HG02678 (cell line): ENCODE data around the gene SPATA21.
"Not testable (repeated sequence)": the region's sequence is repeated elsewhere in the genome, so short reads cannot be mapped to it uniquely, and the experiment has no call there.

Experiments
- ATAC-seq: cut with Tn5 transposase; IDR thresholded peaks from one replicate; pipeline ENCODE4 v1.9.1; 2021; ENCODE audit warnings: mild to moderate bottlenecking, moderate library complexity; ENCODE audit not compliant: unreplicated experiment

The SPATA21 gene, protein sequence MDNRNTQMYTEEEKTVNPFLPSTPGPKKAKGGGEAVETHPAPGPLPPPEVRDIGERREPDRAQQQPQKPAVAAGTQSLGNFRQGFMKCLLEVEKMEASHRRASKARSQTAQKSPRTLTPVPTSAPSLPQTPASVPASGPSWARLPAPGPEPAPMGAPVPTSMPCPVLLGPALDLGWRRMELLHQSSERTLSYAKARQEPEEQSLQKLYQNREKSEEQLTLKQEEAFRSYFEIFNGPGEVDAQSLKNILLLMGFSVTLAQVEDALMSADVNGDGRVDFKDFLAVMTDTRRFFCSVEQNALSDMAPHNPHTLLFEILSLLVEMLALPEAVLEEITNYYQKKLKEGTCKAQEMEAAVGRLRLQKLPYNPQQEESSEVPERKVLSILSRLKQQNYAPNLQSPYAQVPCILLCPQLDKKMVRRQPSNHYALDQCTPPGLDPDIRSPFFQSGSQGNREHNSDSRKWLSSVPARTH

DNA sequence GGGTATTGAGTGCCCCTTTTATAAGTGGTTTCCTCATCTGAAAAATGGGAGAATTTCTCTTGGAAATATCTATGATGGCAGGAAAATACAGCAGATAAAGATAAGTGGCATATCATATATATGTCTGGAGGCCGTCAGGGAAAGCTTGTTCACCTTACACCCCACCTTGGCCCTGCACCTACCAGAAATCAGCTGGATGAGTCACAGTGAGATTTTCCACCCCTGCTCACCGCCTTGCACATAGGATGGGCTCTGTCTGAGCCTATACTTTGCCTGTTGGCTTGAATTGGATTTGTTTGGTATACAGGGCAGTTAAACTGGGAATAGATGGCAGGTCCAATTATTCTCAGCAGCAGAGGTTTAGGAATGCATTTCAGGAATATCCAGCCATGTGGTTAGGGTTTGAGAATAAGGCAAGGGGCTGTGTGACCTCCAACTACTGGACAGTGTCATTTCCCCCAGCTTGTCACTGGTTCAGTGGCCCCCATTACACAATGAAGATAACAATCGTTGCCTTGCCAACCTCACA, at the start of gene SPATA21:
Gene SPATA21, minus strand, starts transcription at position 479 of the 529 bp plus-strand sequence. CDS start 6,053 bp downstream, outside the sequence.
- ATAC-seq = no peak

DNA sequence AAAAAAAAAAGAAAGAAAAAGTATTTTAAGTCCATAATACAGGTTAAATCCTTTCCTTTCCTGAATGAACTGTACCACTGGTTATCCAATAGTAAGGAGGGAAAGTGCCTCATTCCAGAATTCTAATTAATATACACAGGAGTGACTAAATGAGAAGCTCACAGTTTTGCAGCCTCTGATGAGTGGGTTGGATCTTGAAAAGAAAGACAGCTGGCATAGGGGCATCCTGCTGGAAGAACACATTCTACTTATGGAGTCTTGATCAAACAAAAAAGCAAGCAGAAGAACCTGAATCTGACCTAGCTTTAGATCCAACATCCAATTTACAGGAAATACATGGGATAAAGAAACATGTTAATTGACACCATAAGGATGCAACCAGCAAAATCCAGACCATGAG, 49.8 kb upstream of the SPATA21 start:
- ATAC-seq = not testable (repeated sequence)

DNA sequence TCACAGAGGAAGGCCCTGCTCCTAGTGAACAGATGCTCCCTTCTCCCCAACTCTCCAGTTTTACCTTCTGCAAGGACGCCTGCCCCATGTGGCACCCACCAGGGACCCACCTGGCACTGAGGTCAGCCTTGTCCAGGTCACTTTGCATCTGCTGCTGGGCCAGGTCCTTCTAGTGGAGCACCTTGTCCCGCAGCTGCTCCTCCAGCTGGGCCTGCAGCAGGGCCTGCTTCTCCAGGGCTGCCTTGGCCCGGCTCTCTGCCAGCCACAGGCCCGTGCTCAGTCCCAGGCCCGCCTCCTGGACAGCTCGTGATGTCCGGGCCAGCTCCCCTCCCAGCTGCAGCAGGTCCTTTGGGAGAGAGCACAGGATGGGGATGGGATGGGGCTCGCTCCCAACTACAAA, 49.1 kb upstream of the SPATA21 start:
- not testable (repeated sequence) for ATAC-seq

DNA sequence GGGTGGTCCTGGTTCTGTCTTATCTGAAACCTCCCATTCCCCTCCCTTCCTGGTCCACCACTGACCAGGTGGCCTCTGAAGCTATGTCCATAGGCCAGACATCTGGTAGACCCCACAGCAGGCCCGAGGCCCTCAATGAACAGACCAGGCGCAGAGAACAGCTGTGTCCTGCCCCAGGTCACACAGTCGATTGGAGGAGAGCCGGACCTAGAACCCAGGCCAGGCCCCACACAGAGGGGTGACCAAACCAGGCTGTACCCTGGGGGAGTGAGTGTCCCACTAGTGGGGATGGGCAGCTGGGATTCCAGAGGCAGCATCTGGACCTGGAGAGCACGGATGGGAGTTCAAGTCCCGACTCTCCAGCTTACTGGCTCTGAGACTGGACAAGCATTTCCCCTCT, 47.7 kb upstream of the SPATA21 start:
- ATAC-seq = no peak

DNA sequence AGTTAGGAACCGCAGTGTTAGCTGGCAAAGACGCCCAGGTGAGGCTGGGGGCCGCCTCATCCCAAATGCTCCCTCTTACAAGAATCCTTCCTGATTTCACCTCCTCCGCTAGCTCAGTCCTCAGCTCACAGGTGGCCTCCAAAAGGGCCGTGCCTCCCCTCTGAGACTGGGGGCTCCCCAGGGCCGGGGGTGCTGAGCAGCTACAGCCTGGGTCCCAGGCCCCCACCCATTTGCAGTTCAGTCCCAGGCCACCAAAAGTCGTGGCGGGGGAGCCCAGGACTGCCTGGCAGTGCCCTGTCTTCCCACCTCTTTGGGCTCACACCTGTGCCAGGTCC, 47.2 kb upstream of the SPATA21 start:
- ATAC-seq = no peak

DNA sequence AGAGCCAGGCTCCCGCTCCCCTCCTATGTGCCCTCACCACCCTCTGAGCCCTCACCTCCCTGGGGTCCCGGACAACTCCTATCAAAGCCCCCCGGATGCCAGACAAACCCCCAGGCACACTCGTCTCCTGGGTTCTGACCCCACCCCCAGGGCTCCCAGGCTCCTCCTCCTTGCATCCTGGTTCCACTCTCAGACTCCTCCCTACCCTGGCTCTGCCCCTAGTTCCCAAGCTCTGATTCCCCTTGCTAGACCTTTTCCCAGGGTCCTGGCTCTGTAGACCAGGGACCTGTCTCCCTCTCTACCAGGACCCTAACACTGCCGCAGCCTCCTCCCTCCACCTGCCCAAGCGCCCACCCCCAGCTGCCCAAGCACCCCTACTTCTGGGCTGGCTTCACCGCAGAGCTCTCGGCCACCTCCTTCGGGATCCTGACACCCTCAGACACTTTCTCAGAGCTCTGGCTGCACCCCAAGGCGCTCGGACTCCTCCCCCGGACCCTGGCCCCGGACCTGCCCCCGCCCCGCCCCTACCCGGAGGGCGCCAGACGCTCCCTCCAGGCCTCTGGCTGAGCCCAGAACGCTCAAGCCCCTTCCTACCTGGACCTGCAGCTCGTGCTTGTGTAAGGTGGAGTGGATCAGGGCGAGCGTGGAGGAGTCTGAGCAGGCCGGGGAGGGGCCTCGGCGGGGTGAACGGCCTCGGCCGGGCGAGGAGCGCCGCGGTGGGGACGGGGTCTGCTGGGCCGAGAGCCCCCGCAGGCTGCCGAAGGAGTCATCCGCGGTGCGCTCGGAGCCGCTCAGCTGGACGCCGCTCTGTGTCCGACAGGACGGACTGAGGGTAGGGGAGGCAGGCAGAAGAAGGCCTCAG, 46.6 kb upstream of the SPATA21 start:
- ATAC-seq = not testable (repeated sequence)

DNA sequence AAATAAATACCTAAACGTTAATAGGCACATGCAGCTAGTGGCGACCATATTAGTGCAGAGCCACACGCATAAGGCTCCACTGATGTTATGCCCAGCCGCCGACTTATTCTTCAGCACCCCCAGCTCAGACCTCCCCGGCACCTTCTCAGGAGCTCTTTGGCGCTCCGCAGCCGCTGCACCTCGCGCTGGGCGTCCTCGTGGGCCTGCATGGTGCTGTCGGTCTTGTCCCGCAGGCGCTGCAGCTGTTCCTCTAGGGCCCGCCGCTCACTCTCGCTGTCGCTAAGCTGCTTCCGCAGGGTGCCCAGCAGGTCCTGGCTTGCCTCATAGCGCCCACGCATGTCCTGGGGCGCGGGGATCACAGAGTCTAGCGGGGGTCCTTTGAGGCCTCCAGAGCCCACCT, 45.9 kb upstream of the SPATA21 start:
- not testable (repeated sequence) for ATAC-seq

DNA sequence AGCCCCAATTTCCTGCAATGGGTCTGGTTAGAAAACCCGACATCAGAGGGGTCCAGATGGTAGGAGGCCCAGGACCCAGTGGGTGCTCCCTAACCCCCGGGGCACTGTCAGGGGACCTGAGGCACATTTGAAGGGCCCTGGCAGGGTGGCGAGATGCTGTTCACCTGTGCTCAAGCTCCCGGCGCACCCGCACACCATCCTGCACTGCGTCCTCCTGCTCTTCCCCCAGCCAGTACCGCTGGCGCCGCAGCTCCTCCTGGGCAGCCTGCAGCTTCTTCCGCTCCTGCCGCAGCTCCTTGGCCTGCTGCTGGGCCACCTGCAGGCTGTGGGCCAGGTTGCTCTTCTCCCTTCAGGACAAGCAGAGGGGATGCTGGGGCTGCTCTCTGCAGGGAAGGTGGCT, 40.9 kb upstream of the SPATA21 start:
- ATAC-seq = no peak

DNA sequence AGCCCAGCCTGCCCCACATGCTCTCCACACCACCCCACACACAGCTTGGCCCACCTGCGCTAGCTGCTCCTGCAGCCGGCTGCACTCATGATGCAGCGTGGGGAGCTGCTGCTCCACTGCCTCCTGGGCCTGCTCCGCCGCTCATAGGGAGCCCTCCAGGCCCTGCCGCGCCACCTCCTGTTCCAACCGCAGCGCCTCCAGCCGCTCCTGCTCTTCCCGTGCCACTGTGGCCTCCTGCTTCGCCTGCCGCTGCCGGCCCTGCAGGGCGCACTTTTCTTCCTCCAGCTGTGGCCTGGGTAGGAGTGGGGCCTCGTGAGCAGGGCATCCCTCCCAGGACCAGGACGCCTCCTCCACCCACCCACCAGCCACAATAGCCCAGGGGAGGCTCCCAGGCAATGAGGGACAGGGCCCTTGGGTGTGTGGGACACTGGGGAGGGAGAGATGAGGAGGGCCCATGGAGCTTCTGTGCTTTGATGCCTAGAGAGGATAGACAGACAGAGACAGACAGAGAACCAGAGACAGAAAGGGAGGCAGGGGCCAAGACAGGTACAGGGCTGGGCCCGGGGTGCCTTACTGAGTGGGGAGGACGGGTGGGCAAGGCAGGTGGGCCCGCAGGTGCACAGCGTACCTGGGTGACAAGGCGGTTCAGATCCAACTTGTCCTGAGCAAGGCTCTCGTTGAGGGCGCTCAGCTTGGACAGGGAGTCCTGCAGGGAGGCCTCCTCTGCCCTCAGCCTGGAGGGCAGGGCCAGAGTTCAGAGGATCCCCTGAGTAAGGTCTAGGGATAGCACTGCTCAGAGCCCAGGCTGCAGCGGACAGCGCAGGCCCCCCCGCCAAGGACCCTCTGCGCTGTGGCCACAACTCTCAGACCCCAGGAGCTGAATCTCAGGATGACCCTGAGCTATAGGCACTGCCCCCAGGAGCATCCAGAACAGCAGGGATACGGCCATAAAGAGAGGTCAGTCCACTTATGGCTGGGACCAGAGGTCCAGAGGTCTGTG, 38.8 kb upstream of the SPATA21 start:
- ATAC-seq = not testable (repeated sequence)

DNA sequence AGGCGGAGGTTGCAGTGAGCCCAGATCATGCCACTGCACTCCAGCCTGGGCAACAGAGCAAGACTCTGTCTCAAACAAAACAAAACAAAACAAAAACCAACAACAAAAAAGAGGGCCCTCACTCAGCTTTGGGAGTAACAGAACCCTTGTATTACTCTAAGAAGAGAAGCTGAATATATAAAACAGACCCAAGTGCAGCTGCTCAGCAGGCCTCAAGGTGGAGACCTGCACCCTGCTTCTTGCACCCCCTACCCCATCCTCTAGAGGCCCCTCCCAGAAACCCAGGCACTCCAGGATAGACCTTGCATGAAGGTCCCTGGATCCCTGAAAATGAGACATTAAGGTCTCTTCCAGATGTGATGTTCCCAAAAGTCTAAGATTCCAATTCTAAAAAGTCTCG, 37.7 kb upstream of the SPATA21 start:
- ATAC-seq = not testable (repeated sequence)

DNA sequence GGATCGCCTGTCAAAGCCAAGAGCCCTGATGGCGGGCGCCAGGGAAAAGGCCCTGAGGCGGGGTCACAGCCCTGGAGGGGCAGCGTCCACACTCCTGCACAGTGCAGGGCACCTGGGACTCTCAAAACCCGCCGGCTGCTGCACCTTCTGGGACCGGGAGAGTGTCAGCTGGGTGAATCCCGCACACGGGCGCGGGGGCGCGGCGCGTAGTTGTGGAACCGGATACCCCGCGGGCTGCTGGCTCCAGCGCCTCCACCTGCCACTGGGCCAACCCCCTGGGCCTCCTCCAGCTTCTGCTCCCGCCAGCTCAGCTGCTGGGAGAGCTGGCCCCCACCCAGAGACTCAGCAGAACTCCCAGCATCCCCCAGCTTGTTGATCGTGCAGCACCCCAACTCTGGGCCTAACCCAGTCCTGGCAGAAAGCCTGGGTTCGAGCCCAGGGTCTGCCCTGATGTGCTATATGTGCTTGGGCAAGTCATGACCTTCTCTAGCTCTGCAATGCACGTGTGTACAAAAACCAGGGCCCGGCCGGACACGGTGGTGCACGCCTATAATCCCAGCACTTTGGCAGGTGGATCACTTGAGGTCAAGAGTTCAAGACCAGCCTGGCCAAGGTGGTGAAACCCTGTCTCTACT, 37.1 kb upstream of the SPATA21 start:
- no peak for ATAC-seq

DNA sequence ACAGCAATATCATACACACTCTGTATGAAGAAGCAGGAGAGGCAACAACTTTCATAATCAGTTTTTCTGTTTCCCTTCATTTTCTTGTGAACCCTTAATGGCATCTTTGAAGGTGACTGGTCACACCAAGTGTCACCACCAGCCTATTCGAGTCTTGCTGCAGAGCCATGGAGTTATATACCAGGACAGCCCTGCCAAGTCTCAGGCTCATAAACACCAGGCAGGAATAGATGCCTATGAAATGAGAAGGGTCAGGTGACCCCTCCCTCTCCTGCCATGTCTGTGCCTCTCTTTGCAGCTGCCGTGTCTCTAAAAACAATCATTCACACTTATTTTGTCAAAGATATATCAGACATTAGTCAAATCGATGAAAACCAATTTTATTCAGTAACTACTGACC, 31.3 kb upstream of the SPATA21 start:
- ATAC-seq = no peak

DNA sequence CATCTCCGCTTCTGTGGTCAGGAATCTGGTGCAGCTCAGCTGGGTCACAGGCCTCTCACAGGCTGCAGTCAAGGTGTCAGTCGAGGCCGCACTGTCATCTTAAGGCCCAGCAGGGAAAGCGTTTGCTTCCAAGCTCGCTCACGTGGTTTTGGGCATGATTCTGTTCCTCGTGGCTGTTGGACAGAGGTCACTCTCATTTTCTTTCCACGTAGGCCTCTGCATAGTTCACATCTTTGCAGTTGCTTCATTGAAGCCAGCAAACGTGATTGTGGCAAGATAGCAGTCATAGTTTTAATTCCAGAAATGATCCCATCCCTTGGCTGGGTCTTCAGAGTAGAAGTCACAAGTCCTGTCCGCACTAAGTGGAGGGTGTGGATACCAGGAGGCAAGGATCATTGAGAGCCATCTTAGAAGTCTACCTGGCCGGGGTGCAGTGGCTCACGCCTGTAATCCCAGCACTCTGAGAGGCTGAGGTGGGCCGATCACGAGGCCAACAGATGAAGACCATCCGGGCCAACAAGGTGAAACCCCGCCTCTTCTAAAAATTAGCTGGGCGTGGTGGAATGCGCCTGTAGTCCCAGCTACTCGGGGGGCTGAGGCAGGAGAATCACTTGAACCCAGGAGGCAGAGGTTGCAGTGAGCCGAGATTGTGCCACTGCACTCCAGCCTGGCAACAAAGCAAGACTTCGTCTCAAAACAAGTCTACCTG, 27.8 kb upstream of the SPATA21 start:
- no peak for ATAC-seq

DNA sequence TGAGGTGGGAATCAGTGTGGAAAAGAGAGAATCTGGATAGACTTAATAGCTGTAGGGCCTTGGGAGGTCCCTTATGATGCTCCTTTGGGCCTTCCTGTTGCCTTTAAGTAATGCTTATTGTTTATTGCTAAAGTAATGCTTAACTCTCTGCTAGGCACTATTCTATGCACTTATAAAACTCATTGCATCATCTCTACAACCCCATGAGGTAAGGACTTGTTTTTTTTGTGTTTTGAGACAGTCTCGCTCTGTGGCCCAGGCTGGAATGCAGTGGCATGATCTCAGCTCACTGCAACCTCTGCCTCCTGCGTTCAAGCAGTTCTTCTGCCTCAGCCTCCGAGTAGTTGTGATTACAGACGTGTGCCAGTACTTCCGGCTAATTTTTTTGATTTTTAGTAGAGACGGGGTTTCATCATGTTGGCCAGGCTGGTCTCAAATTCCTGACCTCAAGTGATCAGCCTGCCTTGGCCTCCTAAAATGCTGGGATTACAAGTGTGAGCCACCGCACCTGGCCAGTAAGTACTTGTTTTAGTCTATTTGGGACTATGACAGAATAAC, 25.6 kb upstream of the SPATA21 start:
- no peak for ATAC-seq

DNA sequence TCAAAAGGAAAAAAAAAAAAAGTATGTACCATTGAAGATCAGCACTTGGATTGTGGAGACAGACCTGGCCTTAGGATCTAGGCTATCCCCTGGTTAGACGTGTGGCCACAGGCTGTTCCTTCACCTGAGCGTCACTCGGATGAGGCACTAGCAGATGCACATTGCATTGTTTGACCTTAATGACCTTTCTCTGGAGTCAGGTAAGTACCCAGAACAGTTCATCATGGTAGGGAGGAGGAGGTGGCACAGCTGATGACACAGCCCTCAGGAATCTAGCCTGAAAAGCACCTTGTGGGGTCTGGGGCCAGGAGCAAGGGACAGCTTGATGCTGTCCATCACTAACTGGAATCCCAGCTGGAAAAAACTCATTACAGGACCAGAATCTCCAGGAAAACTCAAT, 24.5 kb upstream of the SPATA21 start:
- ATAC-seq = no peak

DNA sequence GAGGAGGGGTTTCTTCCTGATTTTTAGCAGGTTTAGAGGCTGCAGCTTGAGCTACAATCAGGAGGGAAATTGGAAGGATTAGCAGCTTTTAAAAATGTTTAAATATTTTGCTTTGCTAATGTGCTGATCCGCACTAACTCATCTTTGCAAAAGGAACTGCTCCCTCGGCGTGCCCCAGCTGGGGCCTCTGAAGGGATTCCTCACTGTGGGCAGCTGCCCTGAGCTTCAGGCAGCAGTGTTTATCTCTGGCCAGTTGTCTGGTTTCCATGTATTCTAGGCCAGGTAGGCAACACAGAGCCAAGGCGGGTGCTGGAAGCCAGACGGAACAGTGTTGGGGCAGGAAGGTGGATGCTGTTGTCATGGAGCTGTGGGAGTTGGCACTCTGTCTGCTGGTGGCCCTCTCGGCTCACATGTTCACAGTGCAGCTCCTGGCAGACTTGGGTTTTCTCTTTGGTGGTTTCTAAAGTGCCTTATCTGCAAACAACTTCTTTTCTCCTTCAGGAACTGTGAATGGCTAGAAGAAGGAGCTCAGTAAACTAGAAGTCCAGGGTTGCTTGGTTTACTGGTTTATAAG, 22.2 kb upstream of the SPATA21 start:
- no peak for ATAC-seq

DNA sequence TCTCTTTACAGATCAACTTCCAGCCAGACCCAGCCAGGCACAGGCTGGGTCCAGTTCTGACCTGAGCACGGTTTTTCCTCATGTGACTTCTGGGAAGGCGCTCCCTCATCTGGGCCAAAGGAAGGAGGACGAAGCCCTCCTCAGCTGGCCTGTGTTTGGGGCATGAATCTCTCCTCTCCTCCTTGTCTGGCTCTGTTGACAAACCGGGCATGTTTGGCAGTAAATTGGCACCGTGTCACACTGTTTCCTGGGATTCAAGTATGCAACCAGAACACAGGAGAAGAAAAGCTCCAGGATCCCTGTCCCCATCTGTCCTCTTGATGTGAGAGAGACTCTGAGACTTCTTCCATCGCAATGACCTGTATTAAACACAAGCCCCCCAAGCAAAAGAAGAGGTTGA, 21.6 kb upstream of the SPATA21 start:
- no peak for ATAC-seq

DNA sequence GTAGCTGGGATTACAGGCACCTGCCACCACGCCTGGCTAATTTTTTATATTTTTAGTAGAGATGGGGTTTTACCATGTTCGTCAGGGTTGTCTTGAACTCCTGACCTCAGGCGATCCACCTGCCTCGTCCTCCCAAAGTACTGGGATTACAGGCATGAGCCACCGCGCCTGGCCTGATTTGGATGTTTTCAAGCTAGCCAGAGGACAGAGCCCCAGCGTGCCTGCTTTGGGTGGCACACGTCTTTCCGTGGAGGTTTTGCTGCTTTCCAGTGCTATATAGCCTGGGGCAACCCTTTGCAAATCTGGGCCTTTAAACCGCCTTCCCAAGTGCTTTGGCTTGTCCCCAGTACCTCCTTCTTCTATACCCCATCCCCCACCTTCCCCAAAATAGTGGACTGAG, 18.9 kb upstream of the SPATA21 start:
- not testable (repeated sequence) for ATAC-seq

DNA sequence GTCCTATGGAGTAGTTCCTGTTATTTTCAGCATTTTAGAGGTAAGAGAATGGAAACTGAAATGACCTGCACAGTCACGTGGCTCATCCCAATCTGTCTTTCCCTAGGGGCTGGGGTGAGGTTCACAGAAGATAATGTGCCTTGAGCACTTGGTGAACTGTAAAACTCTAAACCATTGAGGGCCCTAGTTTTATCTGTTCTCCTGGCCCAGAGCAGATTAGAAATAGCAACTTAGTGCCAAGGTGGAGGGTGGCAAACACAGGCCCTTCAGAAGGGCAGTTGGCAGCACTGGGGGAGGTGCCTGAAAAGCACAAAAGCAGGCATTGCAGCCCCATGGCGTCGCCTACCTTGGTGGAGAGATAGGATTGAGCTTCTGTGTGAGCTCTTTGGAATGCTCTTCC, 17.7 kb upstream of the SPATA21 start:
- ATAC-seq = not testable (repeated sequence)
